ENCODE measurements around the gene CACNG6. TPM values are rescaled to one million over a fixed set of nuclear protein-coding genes. Genes with fewer than 3 reads are reported as not detected.

CACNG6 gene
- total RNA-seq, 1 donor from 2014 or later: not detected

DNA sequence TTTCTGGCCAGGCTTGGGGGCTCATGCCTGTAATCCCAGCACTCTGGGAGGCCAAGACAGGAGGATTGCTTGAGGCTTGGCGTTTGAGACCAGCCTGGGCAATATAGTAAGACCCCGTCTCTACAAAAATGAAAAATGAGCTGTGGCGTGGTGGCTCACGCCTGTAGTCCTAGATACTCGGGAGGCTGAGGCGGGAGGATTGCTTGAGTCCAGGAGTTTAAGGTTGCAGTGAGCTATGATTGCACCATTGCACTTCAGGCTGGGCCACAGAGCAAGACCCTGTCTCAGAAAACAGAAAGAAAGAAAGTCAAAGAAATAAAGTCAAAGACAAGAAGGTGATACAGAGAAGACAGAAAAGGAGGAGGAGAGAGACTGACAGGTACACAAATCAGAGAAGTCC, 2.5 kb upstream of the CACNG6 start:
- H4K20me1 ChIP-seq (ENCODE audit: low read depth): no peaks in the 10 kb centered on the region
- no peak overlapping the region for H3K4me2 ChIP-seq
- Mint-ChIP-seq H3K9me3 (no peaks in the 10 kb centered on the region), H3K36me3 (no peaks in the 10 kb centered on the region), H3K4me1 (peaks cover 21% of the 10 kb centered on the region), H3K27ac (peak overlapping the region; percentile 0), H3K27me3 (ENCODE audit: insufficient read depth, low read depth) (peaks cover 17% of the 10 kb centered on the region), H3K4me3 (no peak overlapping the region)
- H3K4me1 ChIP-seq: peaks cover 4% of the 10 kb centered on the region
- no peak overlapping the region for H3K27ac ChIP-seq
- H3K79me2 ChIP-seq (ENCODE audit: low read depth): no peaks in the 10 kb centered on the region
- H3K4me3 ChIP-seq: no peak overlapping the region
- no peak overlapping the region for H3K9ac ChIP-seq
- H3F3A ChIP-seq (ENCODE audit: low read depth): no peaks in the 10 kb centered on the region
- H3K36me3 ChIP-seq: no peaks in the 10 kb centered on the region
- TF ChIP-seq EZH2phosphoT487 (IDR thresholded peaks at IDR 0.05) (no peak), EZH2 (IDR thresholded peaks at IDR 0.05) (no peak)
- TF ChIP-seq, protein P1, sequence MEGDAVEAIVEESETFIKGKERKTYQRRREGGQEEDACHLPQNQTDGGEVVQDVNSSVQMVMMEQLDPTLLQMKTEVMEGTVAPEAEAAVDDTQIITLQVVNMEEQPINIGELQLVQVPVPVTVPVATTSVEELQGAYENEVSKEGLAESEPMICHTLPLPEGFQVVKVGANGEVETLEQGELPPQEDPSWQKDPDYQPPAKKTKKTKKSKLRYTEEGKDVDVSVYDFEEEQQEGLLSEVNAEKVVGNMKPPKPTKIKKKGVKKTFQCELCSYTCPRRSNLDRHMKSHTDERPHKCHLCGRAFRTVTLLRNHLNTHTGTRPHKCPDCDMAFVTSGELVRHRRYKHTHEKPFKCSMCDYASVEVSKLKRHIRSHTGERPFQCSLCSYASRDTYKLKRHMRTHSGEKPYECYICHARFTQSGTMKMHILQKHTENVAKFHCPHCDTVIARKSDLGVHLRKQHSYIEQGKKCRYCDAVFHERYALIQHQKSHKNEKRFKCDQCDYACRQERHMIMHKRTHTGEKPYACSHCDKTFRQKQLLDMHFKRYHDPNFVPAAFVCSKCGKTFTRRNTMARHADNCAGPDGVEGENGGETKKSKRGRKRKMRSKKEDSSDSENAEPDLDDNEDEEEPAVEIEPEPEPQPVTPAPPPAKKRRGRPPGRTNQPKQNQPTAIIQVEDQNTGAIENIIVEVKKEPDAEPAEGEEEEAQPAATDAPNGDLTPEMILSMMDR (IDR thresholded peaks at IDR 0.05): no peak
- H3K27me3 ChIP-seq: peaks cover 77% of the 10 kb centered on the region
- H3K9me3 ChIP-seq (ENCODE audit: low read depth): no peaks in the 10 kb centered on the region
- DNase-seq (ENCODE audit: low spot score): no peak
- H2AFZ ChIP-seq (replicated peaks): no peak overlapping the region

DNA sequence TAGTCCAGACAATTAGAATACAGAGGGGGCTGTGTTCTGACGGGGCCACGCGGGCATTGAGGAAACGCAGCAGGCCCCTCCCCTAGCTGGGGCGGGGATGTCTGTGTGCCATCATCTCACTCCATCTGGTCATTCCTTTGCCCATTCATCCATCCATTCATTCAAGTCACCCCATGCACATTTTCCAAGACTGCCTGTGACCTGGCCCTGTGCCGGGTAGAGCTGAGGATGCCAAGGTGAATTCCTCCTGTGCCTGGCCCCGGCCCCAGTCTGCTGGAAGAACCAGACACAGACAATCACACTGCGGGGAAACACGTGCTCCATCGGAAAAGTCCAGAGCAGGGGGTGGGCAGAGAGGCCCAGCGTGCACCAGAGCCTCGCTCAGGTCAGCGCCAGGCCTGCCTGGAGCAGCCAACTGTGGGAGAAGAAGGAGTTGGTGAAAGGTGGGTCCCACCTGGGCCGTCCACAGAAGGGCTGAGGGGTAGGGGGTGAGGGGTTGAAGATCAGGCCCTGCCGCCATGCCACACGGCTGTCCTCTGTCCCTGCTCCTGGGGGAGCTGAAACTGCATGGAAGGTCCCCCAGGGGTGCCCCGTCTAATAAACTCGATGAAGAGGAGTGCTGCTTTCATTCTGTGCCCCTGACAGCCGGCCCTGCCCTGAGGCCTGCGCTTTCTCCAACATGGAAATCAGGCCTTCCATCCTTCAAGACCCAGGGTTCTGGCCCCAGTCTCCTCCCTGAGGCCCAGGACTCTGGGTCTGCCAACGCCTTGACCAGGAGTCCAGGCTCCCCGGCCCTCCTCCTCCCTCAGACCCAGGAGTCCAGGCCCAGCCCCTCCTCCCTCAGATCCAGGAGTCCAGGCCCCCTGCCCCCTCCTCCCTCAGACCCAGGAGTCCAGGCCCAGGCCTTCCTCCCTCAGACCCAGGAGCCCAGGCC, 1.6 kb upstream of the CACNG6 start:
- no peaks in the 10 kb centered on the region for H3K9me3 Mint-ChIP-seq
- Histone ChIP-seq H3K27me3 (peaks cover 77% of the 10 kb centered on the region), H3F3A (ENCODE audit: low read depth) (no peaks in the 10 kb centered on the region), H3K79me2 (ENCODE audit: low read depth) (no peaks in the 10 kb centered on the region), H3K4me1 (peaks cover 4% of the 10 kb centered on the region), H3K9ac (no peak overlapping the region), H2AFZ (replicated peaks) (no peak overlapping the region), H3K27ac (no peak overlapping the region), H3K36me3 (no peaks in the 10 kb centered on the region), H3K4me3 (no peak overlapping the region), H3K4me2 (no peak overlapping the region), H3K9me3 (ENCODE audit: low read depth) (no peaks in the 10 kb centered on the region), H4K20me1 (ENCODE audit: low read depth) (no peaks in the 10 kb centered on the region)
- no peaks in the 10 kb centered on the region for H3K36me3 Mint-ChIP-seq
- H3K27ac Mint-ChIP-seq: no peak overlapping the region
- DNase-seq (ENCODE audit: low spot score): no peak
- H3K27me3 Mint-ChIP-seq (ENCODE audit: insufficient read depth, low read depth): peaks cover 17% of the 10 kb centered on the region
- no peak for TF ChIP-seq EZH2 (IDR thresholded peaks at IDR 0.05)
- TF ChIP-seq, protein P1 (IDR thresholded peaks at IDR 0.05): no peak
- no peak for TF ChIP-seq EZH2phosphoT487 (IDR thresholded peaks at IDR 0.05)
- peaks cover 24% of the 10 kb centered on the region for H3K4me1 Mint-ChIP-seq
- no peak overlapping the region for H3K4me3 Mint-ChIP-seq

DNA sequence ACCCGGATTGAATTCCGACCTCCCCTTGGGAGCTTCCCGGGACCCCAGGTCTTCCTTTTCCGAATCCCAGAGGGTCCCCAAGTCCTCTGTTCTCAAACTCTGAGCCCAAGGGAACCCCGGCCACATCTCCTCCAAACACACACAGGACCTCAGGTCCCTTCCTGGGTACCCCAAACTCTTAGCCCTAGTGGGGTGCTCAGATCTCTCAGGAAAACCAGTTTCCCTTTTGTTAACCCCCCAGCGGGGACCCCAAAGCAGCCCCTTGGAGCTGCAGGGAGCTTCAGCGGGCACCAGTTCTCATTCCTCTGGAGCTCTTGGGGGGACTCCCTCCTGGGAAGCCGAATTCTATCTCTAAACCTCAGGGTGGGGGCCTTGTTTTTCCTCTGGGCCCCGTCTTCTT, 774 bp downstream of the CACNG6 start:
- Histone ChIP-seq H3K27ac (no peak overlapping the region), H3F3A (ENCODE audit: low read depth) (no peaks in the 10 kb centered on the region), H4K20me1 (ENCODE audit: low read depth) (no peaks in the 10 kb centered on the region), H3K36me3 (no peaks in the 10 kb centered on the region), H3K79me2 (ENCODE audit: low read depth) (no peaks in the 10 kb centered on the region), H3K9ac (no peak overlapping the region), H3K4me1 (peaks cover 4% of the 10 kb centered on the region), H3K9me3 (ENCODE audit: low read depth) (no peaks in the 10 kb centered on the region), H3K4me3 (no peak overlapping the region), H3K4me2 (peak overlapping the region; percentile 74), H2AFZ (replicated peaks) (no peak overlapping the region), H3K27me3 (peaks cover 80% of the 10 kb centered on the region)
- Mint-ChIP-seq H3K4me3 (peak overlapping the region; percentile 80), H3K27me3 (ENCODE audit: insufficient read depth, low read depth) (peaks cover 17% of the 10 kb centered on the region), H3K4me1 (peaks cover 25% of the 10 kb centered on the region), H3K9me3 (no peaks in the 10 kb centered on the region), H3K27ac (peak overlapping the region; percentile 91), H3K36me3 (no peaks in the 10 kb centered on the region)
- no peak for TF ChIP-seq EZH2phosphoT487 (IDR thresholded peaks at IDR 0.05)
- no peak for TF ChIP-seq EZH2 (IDR thresholded peaks at IDR 0.05)
- TF ChIP-seq, protein P1 (IDR thresholded peaks at IDR 0.05): no peak
- no peak for DNase-seq (ENCODE audit: low spot score)
